Activated naive CD8-positive, alpha-beta T cell treated with anti-CD3 and anti-CD28 coated beads for 36 hours (primary cell): ENCODE results near the gene FATE1. TPM values are rescaled to one million over a fixed set of nuclear protein-coding genes. Genes with fewer than 3 reads are reported as not detected.

ENCODE experiments used
- DNase-seq: peaks from one replicate; pipeline ENCODE4 v3.0.0; 2021
- H3K27ac Mint-ChIP-seq: one replicate; pipeline ENCODE4 v1.8.0; 2022; ENCODE audit warnings: mild to moderate bottlenecking, moderate library complexity, mixed read lengths
- H3K27me3 Mint-ChIP-seq: one replicate; pipeline ENCODE4 v1.8.0; 2022; ENCODE audit warnings: mild to moderate bottlenecking, mixed read lengths
- H3K36me3 Mint-ChIP-seq: one replicate; pipeline ENCODE4 v1.8.0; 2021; ENCODE audit warnings: mild to moderate bottlenecking, mixed read lengths
- H3K4me1 Mint-ChIP-seq: one replicate; pipeline ENCODE4 v1.8.0; 2021; ENCODE audit warnings: mixed read lengths
- H3K4me3 Mint-ChIP-seq: one replicate; pipeline ENCODE4 v1.8.0; 2022; ENCODE audit warnings: mild to moderate bottlenecking, moderate library complexity, mixed read lengths
- H3K9me3 Mint-ChIP-seq: one replicate; pipeline ENCODE4 v1.8.0; 2022; ENCODE audit warnings: mixed read lengths
- total RNA-seq, 2 experiments: library from RNA; stranded (reverse); gene quantifications; one replicate each; pipeline ENCODE4 v1.2.3, GENCODE V29; 2021

FATE1 gene
- total RNA-seq, 2 experiments from 2014 or later, result not detected

GRCh38 chrX:151700581-151700980 is 15.3 kb upstream of the FATE1 start:
- H3K9me3 Mint-ChIP-seq, result no peaks in the 10 kb centered on the region
- H3K36me3 Mint-ChIP-seq, result no peaks in the 10 kb centered on the region
- DNase-seq, result no peak
- H3K4me3 Mint-ChIP-seq, result no peak overlapping the region
- no peak overlapping the region for H3K27ac Mint-ChIP-seq
- H3K27me3 Mint-ChIP-seq, result peaks cover 4% of the 10 kb centered on the region
- peaks cover under 1% of the 10 kb centered on the region for H3K4me1 Mint-ChIP-seq

DNA sequence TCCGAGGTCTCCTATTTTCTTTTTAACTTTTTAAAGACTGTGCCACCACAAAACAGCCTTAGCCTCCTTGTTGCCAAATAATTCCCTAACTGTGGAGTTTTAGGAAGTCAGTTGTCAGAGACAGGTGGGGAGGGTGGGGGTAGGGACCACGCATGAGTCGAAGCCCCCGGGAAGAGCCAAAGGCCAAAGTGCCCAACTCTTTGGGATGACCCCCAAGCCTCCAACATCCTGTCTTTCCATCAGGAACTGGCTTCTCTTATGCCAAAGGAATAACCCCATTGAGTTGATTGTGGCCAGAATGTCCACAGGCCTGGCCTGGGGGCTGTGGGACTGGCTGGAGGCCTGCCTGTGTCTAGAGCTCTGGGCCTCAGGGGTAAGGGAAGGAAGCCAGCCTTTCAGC is 14.8 kb upstream of the FATE1 start:
- no peaks in the 10 kb centered on the region for H3K9me3 Mint-ChIP-seq
- no peaks in the 10 kb centered on the region for H3K4me1 Mint-ChIP-seq
- no peak for DNase-seq
- H3K36me3 Mint-ChIP-seq, result no peaks in the 10 kb centered on the region
- H3K27me3 Mint-ChIP-seq, result no peaks in the 10 kb centered on the region
- H3K27ac Mint-ChIP-seq, result no peak overlapping the region
- H3K4me3 Mint-ChIP-seq, result no peak overlapping the region

GRCh38 chrX:151701531-151701930 is 14.3 kb upstream of the FATE1 start:
- H3K27ac Mint-ChIP-seq, result no peak overlapping the region
- H3K27me3 Mint-ChIP-seq, result no peaks in the 10 kb centered on the region
- no peaks in the 10 kb centered on the region for H3K9me3 Mint-ChIP-seq
- no peak overlapping the region for H3K4me3 Mint-ChIP-seq
- no peaks in the 10 kb centered on the region for H3K36me3 Mint-ChIP-seq
- no peak for DNase-seq
- no peaks in the 10 kb centered on the region for H3K4me1 Mint-ChIP-seq

- H3K4me3 Mint-ChIP-seq, result no peak overlapping the region
- H3K27ac Mint-ChIP-seq, result no peak overlapping the region
- H3K9me3 Mint-ChIP-seq, result no peaks in the 10 kb centered on the region
- no peaks in the 10 kb centered on the region for H3K27me3 Mint-ChIP-seq
- no peak for DNase-seq
- no peaks in the 10 kb centered on the region for H3K4me1 Mint-ChIP-seq
- no peaks in the 10 kb centered on the region for H3K36me3 Mint-ChIP-seq
Measured at GRCh38 chrX:151702026-151702714, 13.7 kb upstream of the FATE1 start.

DNA sequence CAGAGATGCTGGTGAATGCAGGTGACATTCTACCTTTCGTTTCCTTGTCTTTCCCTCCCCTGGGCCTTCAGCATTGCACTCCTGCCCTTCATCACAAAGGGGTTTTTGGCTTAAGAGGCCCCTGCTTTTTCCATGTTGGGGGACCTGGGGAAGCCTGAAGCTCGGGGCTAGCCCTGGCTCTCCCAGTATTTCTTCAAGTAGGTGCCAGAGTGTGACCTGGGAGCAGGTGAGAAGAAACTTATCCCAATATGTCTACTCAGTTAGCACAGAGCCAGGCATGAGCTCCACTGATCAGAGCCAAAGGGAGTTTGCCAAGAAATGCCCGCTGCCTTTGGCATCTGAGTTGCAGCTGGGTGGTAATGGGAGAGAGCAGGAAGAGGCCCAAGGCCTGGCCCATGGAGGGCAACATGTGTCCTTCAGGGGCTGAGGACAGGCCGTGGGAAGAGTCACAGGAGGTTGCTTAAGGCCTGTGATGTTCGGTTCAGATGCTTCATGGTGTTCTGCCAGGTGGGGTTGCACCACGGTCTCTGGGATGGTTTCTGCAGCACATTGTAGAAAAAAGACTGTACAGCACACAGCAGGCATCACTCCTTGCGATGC is 13.0 kb upstream of the FATE1 start:
- Mint-ChIP-seq H3K9me3 (no peaks in the 10 kb centered on the region), H3K27me3 (no peaks in the 10 kb centered on the region), H3K27ac (no peak overlapping the region), H3K36me3 (no peaks in the 10 kb centered on the region), H3K4me1 (no peaks in the 10 kb centered on the region), H3K4me3 (no peak overlapping the region)
- DNase-seq, result no peak

GRCh38 chrX:151703487-151703886 is 12.3 kb upstream of the FATE1 start:
- no peak overlapping the region for H3K27ac Mint-ChIP-seq
- no peaks in the 10 kb centered on the region for H3K27me3 Mint-ChIP-seq
- no peak overlapping the region for H3K4me3 Mint-ChIP-seq
- no peaks in the 10 kb centered on the region for H3K9me3 Mint-ChIP-seq
- no peaks in the 10 kb centered on the region for H3K4me1 Mint-ChIP-seq
- H3K36me3 Mint-ChIP-seq, result no peaks in the 10 kb centered on the region
- no peak for DNase-seq

GRCh38 chrX:151704041-151704663 is 11.7 kb upstream of the FATE1 start:
- Mint-ChIP-seq H3K4me1 (no peaks in the 10 kb centered on the region), H3K36me3 (no peaks in the 10 kb centered on the region), H3K27ac (no peak overlapping the region), H3K27me3 (no peaks in the 10 kb centered on the region), H3K4me3 (no peak overlapping the region), H3K9me3 (no peaks in the 10 kb centered on the region)
- no peak for DNase-seq

DNA sequence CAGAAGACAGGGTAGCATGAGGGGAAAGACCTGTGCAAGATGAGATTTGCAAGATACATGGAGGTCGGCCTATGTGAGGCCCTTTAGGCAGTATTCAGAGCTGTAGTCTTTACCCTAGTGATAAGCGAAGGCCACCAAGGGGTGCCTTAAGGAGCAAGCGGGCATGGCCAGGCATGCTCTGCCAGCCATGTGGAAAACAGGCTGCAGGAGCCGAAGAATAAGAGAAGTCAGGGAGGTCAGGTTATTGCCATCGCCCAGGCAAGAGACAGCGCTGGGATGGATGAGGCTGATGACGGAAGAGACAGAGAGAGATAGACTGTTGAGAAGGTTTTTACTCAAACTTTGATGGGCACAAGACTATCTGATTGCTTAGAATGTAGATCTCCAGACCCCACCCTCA is 7.0 kb upstream of the FATE1 start:
- Mint-ChIP-seq H3K9me3 (no peaks in the 10 kb centered on the region), H3K27me3 (no peaks in the 10 kb centered on the region), H3K27ac (no peak overlapping the region), H3K4me3 (no peak overlapping the region), H3K36me3 (no peaks in the 10 kb centered on the region), H3K4me1 (no peaks in the 10 kb centered on the region)
- DNase-seq, result no peak

- Mint-ChIP-seq H3K27me3 (no peaks in the 10 kb centered on the region), H3K4me3 (no peak overlapping the region), H3K9me3 (no peaks in the 10 kb centered on the region), H3K27ac (no peak overlapping the region), H3K4me1 (no peaks in the 10 kb centered on the region), H3K36me3 (no peaks in the 10 kb centered on the region)
- no peak for DNase-seq
Measured at GRCh38 chrX:151710457-151710856, 5.4 kb upstream of the FATE1 start.

DNA sequence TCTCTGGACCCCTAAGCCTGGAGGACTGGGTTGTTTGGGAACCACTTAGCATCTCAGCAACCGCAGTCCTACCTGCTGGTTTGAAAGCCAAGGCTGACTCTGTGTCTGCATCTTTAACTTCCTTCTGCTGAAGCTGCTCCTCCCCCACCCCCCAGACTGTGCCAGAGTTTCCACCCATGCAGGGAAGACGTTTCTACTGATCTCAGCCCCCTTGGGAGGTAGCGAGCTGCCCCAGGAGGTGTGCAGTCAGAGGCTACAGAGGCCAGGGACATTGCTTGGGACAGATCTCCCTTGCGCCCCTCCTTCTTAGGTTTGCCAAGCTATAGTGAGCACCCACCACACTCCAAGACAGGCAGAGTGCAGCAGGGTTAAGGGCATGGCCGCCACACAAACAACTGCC is 4.7 kb upstream of the FATE1 start:
- Mint-ChIP-seq H3K4me3 (no peak overlapping the region), H3K36me3 (no peaks in the 10 kb centered on the region), H3K27me3 (no peaks in the 10 kb centered on the region), H3K4me1 (no peaks in the 10 kb centered on the region), H3K9me3 (no peaks in the 10 kb centered on the region), H3K27ac (no peak overlapping the region)
- no peak for DNase-seq

- no peak overlapping the region for H3K27ac Mint-ChIP-seq
- H3K27me3 Mint-ChIP-seq, result no peaks in the 10 kb centered on the region
- no peaks in the 10 kb centered on the region for H3K9me3 Mint-ChIP-seq
- no peaks in the 10 kb centered on the region for H3K4me1 Mint-ChIP-seq
- DNase-seq, result no peak
- H3K4me3 Mint-ChIP-seq, result no peak overlapping the region
- no peaks in the 10 kb centered on the region for H3K36me3 Mint-ChIP-seq
Measured at GRCh38 chrX:151711787-151712186, 4.0 kb upstream of the FATE1 start.

DNA sequence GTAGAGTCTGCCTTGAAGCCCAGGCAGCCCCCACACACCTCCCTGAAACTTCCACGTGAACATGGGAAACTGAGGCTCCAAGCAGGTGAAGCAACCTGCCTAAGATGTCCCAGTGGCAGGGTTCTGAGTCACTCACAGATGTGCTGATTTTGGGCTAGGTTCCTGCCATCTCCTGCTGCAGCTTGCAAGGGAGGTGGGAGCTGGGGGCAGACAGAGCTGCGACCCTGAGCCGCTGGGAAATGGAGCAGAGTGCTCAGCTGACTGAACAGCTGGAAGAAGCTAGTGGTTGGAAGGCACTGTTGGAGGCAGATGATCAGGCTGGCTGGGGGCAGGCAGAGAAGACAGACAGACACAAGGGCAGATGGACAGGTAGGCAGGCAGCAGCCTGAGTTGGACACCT is 3.6 kb upstream of the FATE1 start:
- Mint-ChIP-seq H3K27ac (no peak overlapping the region), H3K36me3 (no peaks in the 10 kb centered on the region), H3K27me3 (no peaks in the 10 kb centered on the region), H3K9me3 (no peaks in the 10 kb centered on the region), H3K4me1 (no peaks in the 10 kb centered on the region), H3K4me3 (no peak overlapping the region)
- DNase-seq, result no peak

GRCh38 chrX:151713849-151714248 is 2.0 kb upstream of the FATE1 start:
- Mint-ChIP-seq H3K9me3 (no peaks in the 10 kb centered on the region), H3K36me3 (no peaks in the 10 kb centered on the region), H3K4me1 (no peaks in the 10 kb centered on the region), H3K4me3 (no peak overlapping the region), H3K27ac (no peak overlapping the region), H3K27me3 (no peaks in the 10 kb centered on the region)
- DNase-seq, result peak; percentile 3

DNA sequence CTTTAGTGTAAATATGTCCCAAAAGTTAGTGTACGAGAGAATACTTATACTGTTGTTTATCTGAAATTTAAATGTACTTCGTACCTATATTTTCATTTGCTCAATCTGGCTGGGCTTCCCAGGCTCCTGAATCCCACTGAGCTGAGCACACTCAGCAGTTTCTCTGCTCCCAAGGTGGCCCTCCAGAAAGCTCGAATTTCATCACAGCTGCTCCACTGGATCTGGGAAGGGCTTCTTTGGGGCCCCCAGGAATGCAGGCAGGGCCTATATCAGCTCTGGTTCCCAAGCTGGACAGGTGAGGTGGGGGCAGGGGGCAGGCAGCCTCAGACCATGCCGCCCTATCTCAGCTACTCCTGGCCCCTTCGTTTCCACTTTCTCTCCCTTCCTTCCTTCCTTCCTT is 1.5 kb upstream of the FATE1 start:
- Mint-ChIP-seq H3K4me3 (no peak overlapping the region), H3K9me3 (no peaks in the 10 kb centered on the region), H3K4me1 (no peaks in the 10 kb centered on the region)

GRCh38 chrX:151722241-151722846 is 6.5 kb downstream of the FATE1 start:
- H3K27me3 Mint-ChIP-seq, result peaks cover 4% of the 10 kb centered on the region
- no peaks in the 10 kb centered on the region for H3K4me1 Mint-ChIP-seq
- H3K36me3 Mint-ChIP-seq, result no peaks in the 10 kb centered on the region
- H3K27ac Mint-ChIP-seq, result no peak overlapping the region
- no peaks in the 10 kb centered on the region for H3K9me3 Mint-ChIP-seq
- DNase-seq, result no peak
- no peak overlapping the region for H3K4me3 Mint-ChIP-seq

More for the DNA sequence above, 1.5 kb upstream of the FATE1 start:
- DNase-seq, result no peak
- Mint-ChIP-seq H3K27ac (no peak overlapping the region), H3K27me3 (no peaks in the 10 kb centered on the region), H3K36me3 (no peaks in the 10 kb centered on the region)
